ENCODE results near the gene PTPRN2. TPM values are rescaled to one million over a fixed set of nuclear protein-coding genes. Genes with fewer than 3 reads are reported as not detected.

The PTPRN2 gene
- total and polyA plus RNA-seq, 2 donors (not counting 3 experiments of a cell fraction or from before 2014, with no cell fraction given), result 0.62 to 0.88 TPM

DNA sequence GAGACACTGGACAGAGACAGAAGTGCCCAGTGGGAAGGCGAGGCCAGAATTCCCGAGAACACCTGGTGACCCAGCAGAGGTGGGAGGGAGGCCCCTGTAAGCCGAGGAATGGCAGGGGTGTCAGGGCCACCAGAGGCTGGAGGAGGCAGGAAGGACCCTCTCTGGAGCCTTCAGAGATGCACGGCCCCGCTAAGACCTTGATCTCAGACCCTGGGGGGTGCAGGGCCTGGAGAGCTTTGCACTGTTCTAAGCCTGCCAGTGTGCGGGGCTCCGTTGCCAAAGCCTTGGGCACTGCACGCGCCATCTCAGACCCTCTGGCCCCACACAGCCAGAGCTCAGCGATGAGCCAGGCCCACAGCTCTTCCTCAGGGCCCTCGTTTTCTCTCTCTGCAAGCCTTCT lies 557.1 kb downstream of the PTPRN2 start:
- ChIA-PET CTCF (no interaction called here), POLR2A (no interaction called here)
- Histone ChIP-seq H4K20me1 (replicated peaks; ENCODE audit: control insufficient read depth, extremely low read depth, insufficient read depth, low read length) (no peaks in the 10 kb centered on the region), H3K4me1 (ENCODE audit: control insufficient read depth, extremely low read depth, insufficient read depth, low read length) (no peaks in the 10 kb centered on the region), H3K9me1 (replicated peaks; ENCODE audit: control insufficient read depth, extremely low read depth, insufficient read depth, low read length) (no peaks in the 10 kb centered on the region), H3K9ac (replicated peaks; ENCODE audit: extremely low read depth, insufficient read depth, low read length) (no peak overlapping the region), H3K27ac (ENCODE audit: insufficient read depth, low read depth, low read length) (no peak overlapping the region), H3K36me3 (ENCODE audit: control insufficient read depth in 2 of 2, extremely low read depth in 1 of 2, insufficient read depth in 2 of 2, low read length in 2 of 2) (no peaks in the 10 kb centered on the region), H3K27me3 (ENCODE audit: control insufficient read depth in 2 of 2, insufficient read depth in 2 of 2, low read length in 2 of 2) (no peaks in the 10 kb centered on the region), H2AFZ (ENCODE audit: low read depth, low read length) (no peak overlapping the region), H3K9me3 (replicated peaks; ENCODE audit: control insufficient read depth, insufficient read depth, low read length) (no peaks in the 10 kb centered on the region), H3K79me2 (ENCODE audit: control insufficient read depth, insufficient read depth, low read length) (no peaks in the 10 kb centered on the region), H3K4me3 (replicated peaks in 1 of 3; ENCODE audit: insufficient read depth in 1 of 3, low read depth in 1 of 3, low read length in 3 of 3) (no peak overlapping the region), H3K4me2 (ENCODE audit: insufficient read depth, low read length) (no peak overlapping the region)
- TF ChIP-seq MYC (IDR thresholded peaks at IDR 0.05; ENCODE audit: low read depth, low read length) (no peak), FOS (IDR thresholded peaks at IDR 0.05; ENCODE audit: borderline replicate concordance, insufficient read depth, low read length) (no peak), JUN (IDR thresholded peaks at IDR 0.05; ENCODE audit: borderline replicate concordance, insufficient read depth, insufficient read length, low read depth) (no peak)
- no TSS peak for BruUV-seq (replicated peaks)
- intact Hi-C loops (cut with micrococcal nuclease) (no loop called here), dilution Hi-C loops (cut with MboI; ENCODE audit: extremely low pct_ligation_motif_present, low sequenced_read_pairs) (no loop called here)
- FAIRE-seq (no peak), DNase-seq (ENCODE audit: low read depth, low spot score) (no peak)

DNA sequence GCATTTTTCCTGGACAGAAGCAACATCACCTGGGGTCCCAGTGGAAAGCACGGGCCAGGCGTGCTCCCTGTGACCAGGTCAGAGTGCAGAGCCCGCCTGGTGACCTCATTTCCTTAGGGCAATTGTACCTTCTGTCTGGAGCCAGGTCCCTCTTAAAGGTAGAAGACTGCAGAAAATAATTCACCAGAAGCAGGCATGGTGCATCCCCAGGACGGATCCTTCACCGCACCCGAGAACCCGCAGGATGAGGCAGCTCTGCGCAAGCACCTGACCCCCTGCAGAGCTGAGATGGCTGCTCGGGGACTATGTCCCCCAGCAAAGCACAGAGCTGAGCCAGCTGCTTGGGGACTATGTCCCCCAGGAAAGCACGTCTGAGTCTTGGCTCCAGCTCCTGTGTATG lies 557.6 kb downstream of the PTPRN2 start:
- no TSS peak for BruUV-seq (replicated peaks)
- Histone ChIP-seq H4K20me1 (replicated peaks; ENCODE audit: control insufficient read depth, extremely low read depth, insufficient read depth, low read length) (no peaks in the 10 kb centered on the region), H3K9me1 (replicated peaks; ENCODE audit: control insufficient read depth, extremely low read depth, insufficient read depth, low read length) (no peaks in the 10 kb centered on the region), H2AFZ (ENCODE audit: low read depth, low read length) (no peak overlapping the region), H3K4me2 (ENCODE audit: insufficient read depth, low read length) (no peak overlapping the region), H3K27me3 (ENCODE audit: control insufficient read depth in 2 of 2, insufficient read depth in 2 of 2, low read length in 2 of 2) (no peaks in the 10 kb centered on the region), H3K9ac (replicated peaks; ENCODE audit: extremely low read depth, insufficient read depth, low read length) (no peak overlapping the region), H3K36me3 (ENCODE audit: control insufficient read depth in 2 of 2, extremely low read depth in 1 of 2, insufficient read depth in 2 of 2, low read length in 2 of 2) (no peaks in the 10 kb centered on the region), H3K4me3 (replicated peaks in 1 of 3; ENCODE audit: insufficient read depth in 1 of 3, low read depth in 1 of 3, low read length in 3 of 3) (no peak overlapping the region), H3K9me3 (replicated peaks; ENCODE audit: control insufficient read depth, insufficient read depth, low read length) (no peaks in the 10 kb centered on the region), H3K79me2 (ENCODE audit: control insufficient read depth, insufficient read depth, low read length) (no peaks in the 10 kb centered on the region), H3K27ac (ENCODE audit: insufficient read depth, low read depth, low read length) (no peak overlapping the region), H3K4me1 (ENCODE audit: control insufficient read depth, extremely low read depth, insufficient read depth, low read length) (no peaks in the 10 kb centered on the region)
- TF ChIP-seq, protein P1, sequence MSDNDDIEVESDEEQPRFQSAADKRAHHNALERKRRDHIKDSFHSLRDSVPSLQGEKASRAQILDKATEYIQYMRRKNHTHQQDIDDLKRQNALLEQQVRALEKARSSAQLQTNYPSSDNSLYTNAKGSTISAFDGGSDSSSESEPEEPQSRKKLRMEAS (IDR thresholded peaks at IDR 0.05; ENCODE audit: insufficient read depth, insufficient read length), result no peak
- no peak for TF ChIP-seq EZH2 (IDR thresholded peaks at IDR 0.05; ENCODE audit: borderline replicate concordance, low read depth, low read length, severe bottlenecking)
- dilution Hi-C loops (cut with MboI; ENCODE audit: extremely low pct_ligation_motif_present, low sequenced_read_pairs) (no loop called here), intact Hi-C loops (cut with micrococcal nuclease) (no loop called here)
- FAIRE-seq, result no peak
- no peak for DNase-seq (ENCODE audit: low read depth, low spot score)
- ChIA-PET CTCF (no interaction called here), POLR2A (no interaction called here)

All from endothelial cell of umbilical vein (primary cell).